HepG2 (cell line): ENCODE results near the gene MCM3. TPM values are rescaled to one million over a fixed set of nuclear protein-coding genes. Genes with fewer than 3 reads are reported as not detected.

Source experiments
- ATF7-NPFF ChIP-seq: sonication (generic); formaldehyde crosslinking; IDR thresholded peaks from 2 replicates; pipeline ENCODE4 v1.8.1; 2023; ENCODE audit warnings: mild to moderate bottlenecking, low read depth, missing genetic modification reagents, moderate library complexity
- BORCS8-MEF2B ChIP-seq: sonication (generic); formaldehyde crosslinking; IDR thresholded peaks from 2 replicates; pipeline ENCODE4 v1.8.0; 2022; ENCODE audit warnings: mild to moderate bottlenecking, missing genetic modification reagents
- FOXK1 ChIP-seq: sonication (generic); formaldehyde crosslinking; IDR thresholded peaks from 2 replicates; pipeline ENCODE4 v1.4.0; 2020; ENCODE audit warnings: low read depth, missing genetic modification reagents, borderline replicate concordance
- FOXO1 ChIP-seq: sonication (generic); formaldehyde crosslinking; IDR thresholded peaks from 2 replicates; pipeline ENCODE4 v1.4.0; 2020; ENCODE audit warnings: missing genetic modification reagents
- MAFK ChIP-seq, 2 experiments: IDR thresholded peaks in 1 of 2; conservative IDR thresholded peaks in 1 of 2; 2 replicates each; pipeline ENCODE4 v1.6.1; 2011; ENCODE audit warnings: improper control_type of control experiment in 2 of 2, low read length in 2 of 2
- MTERF4 ChIP-seq: sonication (generic); formaldehyde crosslinking; IDR thresholded peaks from 2 replicates; pipeline ENCODE4 v1.8.0; 2023; ENCODE audit warnings: mild to moderate bottlenecking, missing genetic modification reagents
- NCOA5 ChIP-seq: sonication (generic); formaldehyde crosslinking; IDR thresholded peaks from 2 replicates; pipeline ENCODE4 v1.4.0; 2020; ENCODE audit warnings: missing genetic modification reagents
- POLR2G ChIP-seq: fragments of 200-400 bp; formaldehyde crosslinking; IDR thresholded peaks from 2 replicates; pipeline ENCODE4 v1.6.1; 2018; ENCODE audit warnings: mild to moderate bottlenecking, low read depth, low read length, moderate library complexity
- SNRNP70 ChIP-seq: fragments of 200-400 bp; formaldehyde crosslinking; IDR thresholded peaks from 2 replicates; pipeline ENCODE4 v1.6.1; 2017; ENCODE audit warnings: mild to moderate bottlenecking, low read depth, low read length, moderate library complexity
- SRSF1 ChIP-seq: fragments of 200-400 bp; formaldehyde crosslinking; optimal IDR thresholded peaks from 2 replicates; pipeline ENCODE3; 2017; ENCODE audit warnings: mild to moderate bottlenecking, low read depth, low read length, moderate library complexity
- YEATS2 ChIP-seq: sonication (generic); formaldehyde crosslinking; IDR thresholded peaks from 2 replicates; pipeline ENCODE4 v1.4.0; 2020; ENCODE audit warnings: missing genetic modification reagents, borderline replicate concordance
- ZNF280B ChIP-seq: sonication (generic); formaldehyde crosslinking; IDR thresholded peaks from 2 replicates; pipeline ENCODE4 v1.5.0; 2020; ENCODE audit warnings: missing genetic modification reagents, mild to moderate bottlenecking, borderline replicate concordance
- ZNF329 ChIP-seq: sonication (generic); formaldehyde crosslinking; IDR thresholded peaks from 2 replicates; pipeline ENCODE4 v1.9.0; 2021; ENCODE audit warnings: low read depth, mild to moderate bottlenecking, missing genetic modification reagents
- ZNF431 ChIP-seq: sonication (generic); formaldehyde crosslinking; IDR thresholded peaks from 2 replicates; pipeline ENCODE4 v1.9.0; 2022; ENCODE audit warnings: missing genetic modification reagents, low read depth, mild to moderate bottlenecking, borderline replicate concordance
- ZNF589 ChIP-seq: sonication (generic); formaldehyde crosslinking; conservative IDR thresholded peaks from 2 replicates; pipeline ENCODE4 v1.8.0; 2022; ENCODE audit warnings: mild to moderate bottlenecking, moderate library complexity, missing genetic modification reagents
- ZNF878 ChIP-seq: sonication (generic); formaldehyde crosslinking; IDR thresholded peaks from 2 replicates; pipeline ENCODE4 v1.8.1; 2023; ENCODE audit warnings: mild to moderate bottlenecking, missing genetic modification reagents, moderate library complexity
- ZSCAN25 ChIP-seq: sonication (generic); formaldehyde crosslinking; IDR thresholded peaks from 2 replicates; pipeline ENCODE4 v1.8.0; 2022; ENCODE audit warnings: mild to moderate bottlenecking, missing genetic modification reagents
- polyA plus RNA-seq, 8 experiments: library from polyadenylated mRNA; depleted of rRNA in 3 of 8; stranded (reverse) in 7 of 8; unstranded in 1 of 8; fragments of >200 nt; fragmentation: Illumina TruSeq in 4 of 8; extraction: Trizol in 4 of 8; gene quantifications; 2 replicates each; pipeline versions ENCODE4 v1.2.1 to v1.2.3, GENCODE V29; 2011 to 2016; ENCODE audit warnings: low read depth in 4 of 8, missing spikeins in 1 of 8, mixed read lengths in 1 of 8; ENCODE audit not compliant: insufficient read depth in 1 of 8
- total RNA-seq, 5 experiments: library from RNA; depleted of rRNA; stranded (reverse); fragments of >200 nt; fragmentation: Illumina TruSeq; extraction: Trizol; gene quantifications; 2 replicates each; pipeline ENCODE4 v1.2.3, GENCODE V29; 2016; ENCODE audit warnings: low read depth in 1 of 5
- TF ChIP-seq, protein P1 (sequence below): sonication (generic); formaldehyde crosslinking; IDR thresholded peaks from 2 replicates; pipeline ENCODE4 v1.5.1; 2020; ENCODE audit warnings: missing genetic modification reagents, mild to moderate bottlenecking, borderline replicate concordance
- TF ChIP-seq, protein P2 (sequence below): sonication (generic); formaldehyde crosslinking; IDR thresholded peaks from 2 replicates; pipeline ENCODE4 v1.5.0; 2020; ENCODE audit warnings: mild to moderate bottlenecking, missing genetic modification reagents
- TF ChIP-seq, protein P3 (sequence below): IDR thresholded peaks from 2 replicates; pipeline ENCODE4 v1.6.1; 2016; ENCODE audit warnings: low read depth, borderline replicate concordance
- TF ChIP-seq, protein P4 (sequence below): IDR thresholded peaks from 2 replicates; pipeline ENCODE4 v1.6.1; 2016; ENCODE audit warnings: control low read depth

MCM3 gene
- total and polyA plus RNA-seq, 2 of the 13 experiments (the other 11 are each of a cell fraction or from before 2014, with no cell fraction given), result 164 to 288 TPM

- TF ChIP-seq, protein P1, sequence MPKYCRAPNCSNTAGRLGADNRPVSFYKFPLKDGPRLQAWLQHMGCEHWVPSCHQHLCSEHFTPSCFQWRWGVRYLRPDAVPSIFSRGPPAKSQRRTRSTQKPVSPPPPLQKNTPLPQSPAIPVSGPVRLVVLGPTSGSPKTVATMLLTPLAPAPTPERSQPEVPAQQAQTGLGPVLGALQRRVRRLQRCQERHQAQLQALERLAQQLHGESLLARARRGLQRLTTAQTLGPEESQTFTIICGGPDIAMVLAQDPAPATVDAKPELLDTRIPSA (CRISPR knock-in tag), result 0 out of 2 replicates have a peak, but pooled peaks have one; percentile 53
- TF ChIP-seq, protein P2, sequence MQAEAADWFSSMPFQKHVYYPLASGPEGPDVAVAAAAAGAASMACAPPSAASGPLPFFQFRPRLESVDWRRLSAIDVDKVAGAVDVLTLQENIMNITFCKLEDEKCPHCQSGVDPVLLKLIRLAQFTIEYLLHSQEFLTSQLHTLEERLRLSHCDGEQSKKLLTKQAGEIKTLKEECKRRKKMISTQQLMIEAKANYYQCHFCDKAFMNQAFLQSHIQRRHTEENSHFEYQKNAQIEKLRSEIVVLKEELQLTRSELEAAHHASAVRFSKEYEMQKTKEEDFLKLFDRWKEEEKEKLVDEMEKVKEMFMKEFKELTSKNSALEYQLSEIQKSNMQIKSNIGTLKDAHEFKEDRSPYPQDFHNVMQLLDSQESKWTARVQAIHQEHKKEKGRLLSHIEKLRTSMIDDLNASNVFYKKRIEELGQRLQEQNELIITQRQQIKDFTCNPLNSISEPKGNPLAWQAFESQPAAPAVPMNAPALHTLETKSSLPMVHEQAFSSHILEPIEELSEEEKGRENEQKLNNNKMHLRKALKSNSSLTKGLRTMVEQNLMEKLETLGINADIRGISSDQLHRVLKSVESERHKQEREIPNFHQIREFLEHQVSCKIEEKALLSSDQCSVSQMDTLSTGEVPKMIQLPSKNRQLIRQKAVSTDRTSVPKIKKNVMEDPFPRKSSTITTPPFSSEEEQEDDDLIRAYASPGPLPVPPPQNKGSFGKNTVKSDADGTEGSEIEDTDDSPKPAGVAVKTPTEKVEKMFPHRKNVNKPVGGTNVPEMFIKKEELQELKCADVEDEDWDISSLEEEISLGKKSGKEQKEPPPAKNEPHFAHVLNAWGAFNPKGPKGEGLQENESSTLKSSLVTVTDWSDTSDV, result peak; percentile 89; the same call in 1 of the 2 replicates
- TF ChIP-seq ATF7-NPFF (CRISPR knock-in tag) (peak; percentile 99), ZSCAN25 (CRISPR knock-in tag) (peak; percentile 34; the same call in 1 of the 2 replicates), BORCS8-MEF2B (CRISPR knock-in tag) (peak; percentile 99), ZNF280B (peak; percentile 94), POLR2G (peak; percentile 91), SRSF1 (no peak), MAFK (conservative IDR thresholded peaks at IDR 0.05 in 1 of 2, IDR thresholded peaks at IDR 0.05 in 1 of 2; ENCODE audit: low read length in 2 of 2) (no peak), ZNF329 (0 out of 2 replicates have a peak, but pooled peaks have one; percentile 48), NCOA5 (CRISPR knock-in tag) (no peak), FOXK1 (CRISPR knock-in tag) (peak; percentile 45; the same call in 1 of the 2 replicates), ZNF589 (peak; percentile 93; the same call in 1 of the 2 replicates), FOXO1 (CRISPR knock-in tag) (peak; percentile 31), MTERF4 (peak; percentile 21; the same call in 1 of the 2 replicates), SNRNP70 (no peak), ZNF878 (CRISPR knock-in tag) (peak; percentile 99), YEATS2 (peak; percentile 98), ZNF431 (peak; percentile 96; the same call in 1 of the 2 replicates)
- TF ChIP-seq, protein P3, sequence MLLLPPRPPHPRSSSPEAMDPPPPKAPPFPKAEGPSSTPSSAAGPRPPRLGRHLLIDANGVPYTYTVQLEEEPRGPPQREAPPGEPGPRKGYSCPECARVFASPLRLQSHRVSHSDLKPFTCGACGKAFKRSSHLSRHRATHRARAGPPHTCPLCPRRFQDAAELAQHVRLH (CRISPR knock-in tag), result peak; percentile 66; the same call in 1 of the 2 replicates
- TF ChIP-seq, protein P4, sequence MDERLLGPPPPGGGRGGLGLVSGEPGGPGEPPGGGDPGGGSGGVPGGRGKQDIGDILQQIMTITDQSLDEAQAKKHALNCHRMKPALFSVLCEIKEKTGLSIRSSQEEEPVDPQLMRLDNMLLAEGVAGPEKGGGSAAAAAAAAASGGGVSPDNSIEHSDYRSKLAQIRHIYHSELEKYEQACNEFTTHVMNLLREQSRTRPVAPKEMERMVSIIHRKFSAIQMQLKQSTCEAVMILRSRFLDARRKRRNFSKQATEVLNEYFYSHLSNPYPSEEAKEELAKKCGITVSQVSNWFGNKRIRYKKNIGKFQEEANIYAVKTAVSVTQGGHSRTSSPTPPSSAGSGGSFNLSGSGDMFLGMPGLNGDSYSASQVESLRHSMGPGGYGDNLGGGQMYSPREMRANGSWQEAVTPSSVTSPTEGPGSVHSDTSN (CRISPR knock-in tag), result peak; percentile 92
These were observed at the start of gene MCM3 (continued) for GRCh38 chr6:52284460-52285176.
